ENCODE data around the gene C21orf58. TPM values are rescaled to one million over a fixed set of nuclear protein-coding genes. Genes with fewer than 3 reads are reported as not detected.

Gene C21orf58
- total RNA-seq, 1 experiment from 2014 or later: 35.1 TPM

- TF ChIP-seq, protein P1, sequence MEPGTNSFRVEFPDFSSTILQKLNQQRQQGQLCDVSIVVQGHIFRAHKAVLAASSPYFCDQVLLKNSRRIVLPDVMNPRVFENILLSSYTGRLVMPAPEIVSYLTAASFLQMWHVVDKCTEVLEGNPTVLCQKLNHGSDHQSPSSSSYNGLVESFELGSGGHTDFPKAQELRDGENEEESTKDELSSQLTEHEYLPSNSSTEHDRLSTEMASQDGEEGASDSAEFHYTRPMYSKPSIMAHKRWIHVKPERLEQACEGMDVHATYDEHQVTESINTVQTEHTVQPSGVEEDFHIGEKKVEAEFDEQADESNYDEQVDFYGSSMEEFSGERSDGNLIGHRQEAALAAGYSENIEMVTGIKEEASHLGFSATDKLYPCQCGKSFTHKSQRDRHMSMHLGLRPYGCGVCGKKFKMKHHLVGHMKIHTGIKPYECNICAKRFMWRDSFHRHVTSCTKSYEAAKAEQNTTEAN (CRISPR knock-in tag; IDR thresholded peaks at IDR 0.05): peak; percentile 76
- TF ChIP-seq MYBL2 (CRISPR knock-in tag; IDR thresholded peaks at IDR 0.05) (peak; percentile 99), ZNF317 (CRISPR knock-in tag; IDR thresholded peaks at IDR 0.05; ENCODE audit: borderline replicate concordance, low read depth) (no peak), ATF6 (CRISPR knock-in tag; IDR thresholded peaks at IDR 0.05) (no peak), STAT6 (CRISPR knock-in tag; conservative IDR thresholded peaks at IDR 0.05; ENCODE audit: low read depth) (no peak), HMGA2 (CRISPR knock-in tag; IDR thresholded peaks at IDR 0.05) (no peak), TEAD1 (CRISPR knock-in tag; IDR thresholded peaks at IDR 0.05) (peak; percentile 80), E2F5 (CRISPR knock-in tag; IDR thresholded peaks at IDR 0.05) (peak; percentile 96), ATF2 (CRISPR knock-in tag; IDR thresholded peaks at IDR 0.05; ENCODE audit: borderline replicate concordance, low read depth) (no peak), MXD4 (CRISPR knock-in tag; IDR thresholded peaks at IDR 0.05; ENCODE audit: borderline replicate concordance) (no peak), NR3C1 (CRISPR knock-in tag; conservative IDR thresholded peaks at IDR 0.05; ENCODE audit: low read depth) (no peak), JUN (CRISPR knock-in tag; IDR thresholded peaks at IDR 0.05) (0 out of 2 replicates have a peak, but pooled peaks have one; percentile 43), ZNF138 (CRISPR knock-in tag; conservative IDR thresholded peaks at IDR 0.05) (no peak), JAZF1 (CRISPR knock-in tag; IDR thresholded peaks at IDR 0.05) (no peak), NR2C2 (CRISPR knock-in tag; IDR thresholded peaks at IDR 0.05) (no peak), SOX15 (CRISPR knock-in tag; IDR thresholded peaks at IDR 0.05) (no peak), IRF2 (CRISPR knock-in tag; IDR thresholded peaks at IDR 0.05; ENCODE audit: borderline replicate concordance, low read depth) (no peak), ZNF263 (CRISPR knock-in tag; IDR thresholded peaks at IDR 0.05; ENCODE audit: low read depth) (no peak), ETV6 (CRISPR knock-in tag; IDR thresholded peaks at IDR 0.05) (no peak), NR1H2 (CRISPR knock-in tag; IDR thresholded peaks at IDR 0.05) (no peak), ZNF416 (CRISPR knock-in tag; IDR thresholded peaks at IDR 0.05) (peak; percentile 43; the same call in 1 of the 2 replicates), SP1 (CRISPR knock-in tag; conservative IDR thresholded peaks at IDR 0.05) (peak; percentile 98)
- TF ChIP-seq, protein P2, sequence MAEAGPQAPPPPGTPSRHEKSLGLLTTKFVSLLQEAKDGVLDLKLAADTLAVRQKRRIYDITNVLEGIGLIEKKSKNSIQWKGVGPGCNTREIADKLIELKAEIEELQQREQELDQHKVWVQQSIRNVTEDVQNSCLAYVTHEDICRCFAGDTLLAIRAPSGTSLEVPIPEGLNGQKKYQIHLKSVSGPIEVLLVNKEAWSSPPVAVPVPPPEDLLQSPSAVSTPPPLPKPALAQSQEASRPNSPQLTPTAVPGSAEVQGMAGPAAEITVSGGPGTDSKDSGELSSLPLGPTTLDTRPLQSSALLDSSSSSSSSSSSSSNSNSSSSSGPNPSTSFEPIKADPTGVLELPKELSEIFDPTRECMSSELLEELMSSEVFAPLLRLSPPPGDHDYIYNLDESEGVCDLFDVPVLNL (CRISPR knock-in tag; IDR thresholded peaks at IDR 0.05; ENCODE audit: borderline replicate concordance, low read depth): peak; percentile 97
- TF ChIP-seq, protein P3, sequence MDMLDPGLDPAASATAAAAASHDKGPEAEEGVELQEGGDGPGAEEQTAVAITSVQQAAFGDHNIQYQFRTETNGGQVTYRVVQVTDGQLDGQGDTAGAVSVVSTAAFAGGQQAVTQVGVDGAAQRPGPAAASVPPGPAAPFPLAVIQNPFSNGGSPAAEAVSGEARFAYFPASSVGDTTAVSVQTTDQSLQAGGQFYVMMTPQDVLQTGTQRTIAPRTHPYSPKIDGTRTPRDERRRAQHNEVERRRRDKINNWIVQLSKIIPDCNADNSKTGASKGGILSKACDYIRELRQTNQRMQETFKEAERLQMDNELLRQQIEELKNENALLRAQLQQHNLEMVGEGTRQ (CRISPR knock-in tag; IDR thresholded peaks at IDR 0.05): peak; percentile 38; the same call in 1 of the 2 replicates
- TF ChIP-seq, protein P4, sequence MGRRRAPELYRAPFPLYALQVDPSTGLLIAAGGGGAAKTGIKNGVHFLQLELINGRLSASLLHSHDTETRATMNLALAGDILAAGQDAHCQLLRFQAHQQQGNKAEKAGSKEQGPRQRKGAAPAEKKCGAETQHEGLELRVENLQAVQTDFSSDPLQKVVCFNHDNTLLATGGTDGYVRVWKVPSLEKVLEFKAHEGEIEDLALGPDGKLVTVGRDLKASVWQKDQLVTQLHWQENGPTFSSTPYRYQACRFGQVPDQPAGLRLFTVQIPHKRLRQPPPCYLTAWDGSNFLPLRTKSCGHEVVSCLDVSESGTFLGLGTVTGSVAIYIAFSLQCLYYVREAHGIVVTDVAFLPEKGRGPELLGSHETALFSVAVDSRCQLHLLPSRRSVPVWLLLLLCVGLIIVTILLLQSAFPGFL (CRISPR knock-in tag; IDR thresholded peaks at IDR 0.05; ENCODE audit: borderline replicate concordance): no peak
- TF ChIP-seq, protein P5, sequence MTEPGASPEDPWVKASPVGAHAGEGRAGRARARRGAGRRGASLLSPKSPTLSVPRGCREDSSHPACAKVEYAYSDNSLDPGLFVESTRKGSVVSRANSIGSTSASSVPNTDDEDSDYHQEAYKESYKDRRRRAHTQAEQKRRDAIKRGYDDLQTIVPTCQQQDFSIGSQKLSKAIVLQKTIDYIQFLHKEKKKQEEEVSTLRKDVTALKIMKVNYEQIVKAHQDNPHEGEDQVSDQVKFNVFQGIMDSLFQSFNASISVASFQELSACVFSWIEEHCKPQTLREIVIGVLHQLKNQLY (CRISPR knock-in tag; IDR thresholded peaks at IDR 0.05): 0 out of 2 replicates have a peak, but pooled peaks have one; percentile 25
Measured at GRCh38 chr21:46323710-46324389, at the start of gene C21orf58, which contains the start of gene PCNT (continued).
